Measurements from ENCODE around the gene WASL.

Gene WASL

GRCh38 chr7:123690550-123690949, 58.3 kb downstream of the WASL start:
- DNase-seq (ENCODE audit: low spot score), result no peak

- DNase-seq (ENCODE audit: low spot score), result no peak
Observed at GRCh38 chr7:123689250-123689649, 59.6 kb downstream of the WASL start.

- no peak for DNase-seq (ENCODE audit: low spot score)
Observed at GRCh38 chr7:123687727-123688126, 61.1 kb downstream of the WASL start.

- no peak for DNase-seq (ENCODE audit: low spot score)
Observed at GRCh38 chr7:123687161-123687560, 61.6 kb downstream of the WASL start.

GRCh38 chr7:123682690-123683089, 66.1 kb downstream of the WASL start:
- peak; percentile 49 for DNase-seq (ENCODE audit: low spot score)

GRCh38 chr7:123681561-123681960, 67.2 kb downstream of the WASL start:
- DNase-seq (ENCODE audit: low spot score), result no peak

- no peak for DNase-seq (ENCODE audit: low spot score)
Observed at GRCh38 chr7:123680580-123680979, 68.2 kb downstream of the WASL start.

- no peak for DNase-seq (ENCODE audit: low spot score)
Observed at GRCh38 chr7:123679614-123680013, 69.2 kb downstream of the WASL start.

GRCh38 chr7:123677061-123677715, 71.6 kb downstream of the WASL start:
- no peak for DNase-seq (ENCODE audit: low spot score)

GRCh38 chr7:123675181-123675473, 73.7 kb downstream of the WASL start:
- DNase-seq (ENCODE audit: low spot score), result peak; percentile 60

- peak; percentile 52 for DNase-seq (ENCODE audit: low spot score)
Observed at GRCh38 chr7:123674399-123675180, 74.2 kb downstream of the WASL start.

- no peak for DNase-seq (ENCODE audit: low spot score)
Observed at GRCh38 chr7:123673752-123674398, 74.9 kb downstream of the WASL start.

- DNase-seq (ENCODE audit: low spot score), result no peak
Observed at GRCh38 chr7:123673137-123673732, 75.6 kb downstream of the WASL start.

GRCh38 chr7:123669485-123669884, 79.3 kb downstream of the WASL start:
- DNase-seq (ENCODE audit: low spot score), result no peak

- no peak for DNase-seq (ENCODE audit: low spot score)
Observed at GRCh38 chr7:123666492-123666891, 82.3 kb downstream of the WASL start.

GRCh38 chr7:123665896-123666295, 82.9 kb downstream of the WASL start:
- no peak for DNase-seq (ENCODE audit: low spot score)

GRCh38 chr7:123665157-123665556, 83.6 kb downstream of the WASL start:
- DNase-seq (ENCODE audit: low spot score), result no peak

- no peak for DNase-seq (ENCODE audit: low spot score)
Observed at GRCh38 chr7:123663200-123663599, 85.6 kb downstream of the WASL start.

GRCh38 chr7:123662755-123663154, 86.0 kb downstream of the WASL start:
- no peak for DNase-seq (ENCODE audit: low spot score)

GRCh38 chr7:123662293-123662692, 86.5 kb downstream of the WASL start:
- no peak for DNase-seq (ENCODE audit: low spot score)

GRCh38 chr7:123661765-123662164, 87.0 kb downstream of the WASL start:
- DNase-seq (ENCODE audit: low spot score), result no peak

GRCh38 chr7:123660514-123661354, 88.1 kb downstream of the WASL start:
- DNase-seq (ENCODE audit: low spot score), result no peak

Data from AG08395 (cell line).